VCaP (cell line): ENCODE results near the gene SLC6A4.
A peak's percentile ranks its signal among the peaks of the same experiment; 100 is the strongest.

ENCODE experiments used
- H3K27ac ChIP-seq: fragments of 450-650 bp; 2 replicates; pipeline ENCODE4 v1.5.1; 2017
- TF ChIP-seq, protein P1 (sequence below): fragments of 450-650 bp; conservative IDR thresholded peaks from 2 replicates; pipeline ENCODE4 v1.5.1; 2017; ENCODE audit warnings: mild to moderate bottlenecking, moderate library complexity

The SLC6A4 gene

DNA sequence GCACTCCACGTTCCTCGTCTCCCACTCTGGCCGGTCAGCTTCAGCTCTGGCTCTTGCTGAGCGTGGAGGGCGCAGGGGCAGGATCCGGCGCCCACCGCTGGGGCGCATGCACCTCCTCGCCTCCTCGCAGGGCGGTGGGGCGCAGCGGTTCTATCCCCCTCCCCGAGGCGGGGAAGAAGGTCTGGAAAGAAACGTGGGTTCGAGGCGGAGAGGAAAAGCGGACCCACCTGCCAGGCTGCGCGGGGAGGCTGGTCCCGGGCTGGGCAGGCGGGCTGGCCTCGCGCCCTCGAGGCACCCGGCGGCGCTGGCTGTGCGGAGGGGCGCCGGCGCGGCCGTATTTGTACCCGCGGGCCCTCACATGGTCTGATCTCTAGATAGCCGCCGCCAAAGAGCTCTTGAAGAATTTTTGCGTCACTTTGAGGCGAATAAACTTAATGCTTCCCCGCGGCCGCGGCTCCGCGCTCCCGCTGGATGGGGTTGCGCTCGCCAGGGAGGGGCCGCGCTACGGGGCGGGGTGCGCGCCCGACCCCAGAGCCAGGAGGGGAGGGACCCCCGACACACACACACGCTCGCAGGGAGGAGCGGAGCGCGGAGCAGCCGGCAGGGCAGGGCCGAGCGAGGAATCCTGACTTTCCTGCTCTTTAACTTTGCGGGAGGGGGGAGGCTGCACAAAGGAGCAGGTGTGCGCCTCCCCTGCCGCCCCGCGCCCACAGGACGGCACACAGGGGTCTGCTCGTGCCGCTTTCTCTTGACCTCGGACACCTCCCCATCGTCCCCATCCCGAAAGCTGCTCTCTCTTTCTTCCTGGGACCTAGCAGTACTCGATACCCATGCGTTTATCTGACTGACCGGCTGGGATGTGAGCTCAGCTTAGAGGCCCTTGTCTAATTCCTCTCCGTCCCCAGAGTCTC lies at the start of gene SLC6A4:
Gene SLC6A4 (minus strand): TSS at position 312 of the 911 bp plus-strand sequence. CDS start 13,739 bp downstream, outside the sequence.
- peak within 1 kb of the TSS; percentile 19; the same call in 1 of the 2 replicates for H3K27ac ChIP-seq
- TF ChIP-seq, protein P1, sequence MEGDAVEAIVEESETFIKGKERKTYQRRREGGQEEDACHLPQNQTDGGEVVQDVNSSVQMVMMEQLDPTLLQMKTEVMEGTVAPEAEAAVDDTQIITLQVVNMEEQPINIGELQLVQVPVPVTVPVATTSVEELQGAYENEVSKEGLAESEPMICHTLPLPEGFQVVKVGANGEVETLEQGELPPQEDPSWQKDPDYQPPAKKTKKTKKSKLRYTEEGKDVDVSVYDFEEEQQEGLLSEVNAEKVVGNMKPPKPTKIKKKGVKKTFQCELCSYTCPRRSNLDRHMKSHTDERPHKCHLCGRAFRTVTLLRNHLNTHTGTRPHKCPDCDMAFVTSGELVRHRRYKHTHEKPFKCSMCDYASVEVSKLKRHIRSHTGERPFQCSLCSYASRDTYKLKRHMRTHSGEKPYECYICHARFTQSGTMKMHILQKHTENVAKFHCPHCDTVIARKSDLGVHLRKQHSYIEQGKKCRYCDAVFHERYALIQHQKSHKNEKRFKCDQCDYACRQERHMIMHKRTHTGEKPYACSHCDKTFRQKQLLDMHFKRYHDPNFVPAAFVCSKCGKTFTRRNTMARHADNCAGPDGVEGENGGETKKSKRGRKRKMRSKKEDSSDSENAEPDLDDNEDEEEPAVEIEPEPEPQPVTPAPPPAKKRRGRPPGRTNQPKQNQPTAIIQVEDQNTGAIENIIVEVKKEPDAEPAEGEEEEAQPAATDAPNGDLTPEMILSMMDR: no peak

DNA sequence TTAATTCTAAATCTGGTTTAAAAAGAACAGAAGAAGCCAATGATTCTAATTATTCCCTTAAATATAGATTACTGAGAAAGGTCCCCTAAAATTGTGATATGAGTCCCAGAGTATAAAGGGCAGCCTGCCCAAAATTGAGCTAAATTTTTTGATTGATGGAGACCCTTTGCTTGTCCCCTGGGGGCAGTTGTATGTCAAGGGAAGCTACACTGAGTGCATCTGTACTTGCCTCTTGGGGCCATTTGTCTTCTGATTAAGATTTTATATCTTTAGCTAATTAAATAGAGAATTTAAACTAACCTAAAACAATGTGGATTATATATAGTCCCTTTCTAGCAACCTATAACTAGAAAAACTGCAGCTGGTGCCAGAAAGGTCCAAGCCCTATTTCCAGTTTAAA lies 43.7 kb upstream of the SLC6A4 start:
- TF ChIP-seq, protein P1: no peak
- no peak overlapping the region for H3K27ac ChIP-seq

DNA sequence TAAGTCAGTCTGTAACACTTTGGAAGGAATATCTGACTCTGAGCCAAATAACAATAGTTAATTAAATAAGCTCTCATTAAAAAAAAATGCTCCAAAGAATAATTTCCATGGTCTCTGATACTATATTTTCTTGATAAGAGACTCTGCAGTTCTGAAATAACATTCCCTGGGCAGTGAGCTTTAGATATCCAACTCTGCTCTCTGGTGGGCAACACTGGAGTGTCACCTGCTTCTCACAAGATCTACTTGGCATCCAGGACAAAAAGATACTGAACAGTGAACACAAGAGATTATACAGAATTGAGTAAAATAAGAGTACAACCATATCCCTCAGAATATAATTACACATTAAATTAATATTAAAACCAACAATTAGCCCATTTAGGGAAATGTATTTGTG lies 42.5 kb upstream of the SLC6A4 start:
- TF ChIP-seq, protein P1: peak; percentile 86

DNA sequence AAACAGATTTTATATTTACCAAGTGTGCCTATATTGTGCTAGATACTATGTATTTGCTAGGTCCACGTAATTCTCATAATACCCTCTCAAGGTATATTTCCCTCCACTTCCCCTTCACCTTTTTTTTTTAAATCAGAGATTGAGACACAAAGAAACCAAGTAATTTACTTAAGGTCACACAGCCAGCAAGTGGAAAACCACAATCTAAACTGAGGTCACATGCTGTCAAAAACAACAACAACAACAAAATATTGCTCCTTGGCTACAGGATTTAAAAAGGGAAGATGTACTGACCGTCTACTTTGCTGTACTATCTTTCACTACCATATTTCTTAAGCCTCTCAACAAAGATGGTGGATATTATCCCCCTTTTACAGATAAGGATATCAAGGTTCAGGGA lies 40.4 kb upstream of the SLC6A4 start:
- TF ChIP-seq, protein P1: no peak

More for the DNA sequence above, 42.5 kb upstream of the SLC6A4 start:
- no peak overlapping the region for H3K27ac ChIP-seq

DNA sequence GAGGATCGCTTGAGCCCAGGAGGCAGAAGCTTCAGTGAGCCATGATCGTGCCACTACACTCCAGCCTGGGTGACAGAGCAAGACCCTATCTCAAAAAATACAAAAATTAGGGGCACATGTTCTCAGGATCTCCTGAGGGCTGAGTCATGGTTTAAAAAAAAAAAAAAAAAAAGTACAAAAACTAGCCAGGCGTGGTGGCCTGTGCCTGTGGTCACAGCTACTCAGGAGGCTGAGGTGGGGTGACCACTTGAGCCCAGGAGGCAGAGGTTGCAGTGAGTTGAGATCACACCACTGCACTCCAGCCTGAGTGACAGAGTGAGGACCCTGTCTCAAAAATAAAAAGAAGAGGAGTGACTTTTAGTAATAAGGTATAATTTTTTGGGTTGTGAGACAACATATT lies 39.4 kb upstream of the SLC6A4 start:
- H3K27ac ChIP-seq: no peak overlapping the region
- TF ChIP-seq, protein P1: no peak

More for the DNA sequence above, 40.4 kb upstream of the SLC6A4 start:
- H3K27ac ChIP-seq: no peak overlapping the region

DNA sequence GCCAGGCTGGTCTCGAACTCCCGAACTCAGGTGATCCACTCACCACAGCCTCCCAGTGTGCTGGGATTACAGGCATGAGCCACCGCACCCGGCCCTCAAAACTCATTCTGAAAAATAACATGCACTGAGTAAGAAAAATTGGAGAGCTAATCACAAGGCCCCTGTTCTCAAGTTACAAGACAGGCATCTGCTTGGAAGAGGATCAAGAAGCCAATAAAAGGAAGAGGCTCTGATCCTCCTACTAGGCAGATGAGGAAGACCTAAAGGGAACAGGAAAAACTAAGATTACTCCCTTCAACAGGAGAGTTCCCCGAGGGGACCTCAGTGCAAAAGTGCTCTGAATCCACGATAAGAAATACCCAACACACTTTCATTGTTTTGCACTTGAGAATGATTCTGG lies 37.9 kb upstream of the SLC6A4 start:
- H3K27ac ChIP-seq: no peak overlapping the region
- TF ChIP-seq, protein P1: no peak

DNA sequence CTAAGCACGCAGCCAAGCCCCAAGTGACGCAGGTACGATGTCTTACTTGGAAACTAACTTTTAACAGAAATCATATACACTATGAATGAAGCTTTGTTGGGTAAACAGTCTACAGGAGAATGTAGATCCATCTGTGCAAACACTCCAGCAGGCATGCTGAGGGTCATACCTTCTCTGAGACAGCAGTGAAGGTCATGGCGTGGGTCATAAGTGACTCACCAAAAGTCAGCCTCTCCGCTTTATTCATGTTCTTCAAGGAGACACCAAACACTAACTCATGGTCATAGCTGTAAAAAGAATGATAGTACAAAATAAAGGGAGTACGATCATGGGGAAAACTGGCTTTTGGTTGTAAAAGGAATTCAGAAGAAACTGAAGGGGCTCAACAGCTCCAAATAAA lies 35.6 kb upstream of the SLC6A4 start:
- H3K27ac ChIP-seq: no peak overlapping the region
- TF ChIP-seq, protein P1: no peak
